Mesenchymal stem cell (in vitro differentiated cells and primary cell): ENCODE results near the gene IYD.

Experiments
- DNase-seq: peaks from one replicate; pipeline ENCODE4 v3.0.0-alpha.2; 2013
- H2AFZ ChIP-seq: one replicate; pipeline ENCODE4 v1.6.1; 2013; ENCODE audit warnings: low read depth, mild to moderate bottlenecking, control low read depth, inconsistent platforms, low read length, moderate library complexity
- H2AK5ac ChIP-seq: 2 replicates; pipeline ENCODE4 v1.6.1; 2013; ENCODE audit warnings: low read length, moderate library complexity, mild to moderate bottlenecking, inconsistent platforms; ENCODE audit not compliant: severe bottlenecking
- H2BK120ac ChIP-seq: one replicate; pipeline ENCODE4 v1.6.1; 2013; ENCODE audit warnings: low read depth, mild to moderate bottlenecking, inconsistent platforms, low read length, moderate library complexity
- H2BK12ac ChIP-seq, 2 experiments: one replicate each; pipeline ENCODE4 v1.6.1; 2013; ENCODE audit warnings: inconsistent platforms in 2 of 2, low read length in 2 of 2, mild to moderate bottlenecking in 2 of 2, moderate library complexity in 2 of 2, control low read depth in 1 of 2
- H2BK15ac ChIP-seq: one replicate; pipeline ENCODE4 v1.6.1; 2013; ENCODE audit warnings: mild to moderate bottlenecking, low read depth, inconsistent platforms; ENCODE audit not compliant: poor library complexity, severe bottlenecking
- H2BK5ac ChIP-seq: 2 replicates; pipeline ENCODE4 v1.6.1; 2013; ENCODE audit warnings: low read depth, mild to moderate bottlenecking, low read length, control low read depth, inconsistent platforms; ENCODE audit not compliant: poor library complexity, severe bottlenecking
- H3K14ac ChIP-seq, 2 experiments: one replicate each; pipeline ENCODE4 v1.6.1; 2013; ENCODE audit warnings: inconsistent platforms in 2 of 2, low read length in 2 of 2, control low read depth in 1 of 2, mild to moderate bottlenecking in 1 of 2, moderate library complexity in 1 of 2
- H3K18ac ChIP-seq, 2 experiments: one replicate each; pipeline ENCODE4 v1.6.1; 2013; ENCODE audit warnings: inconsistent platforms in 2 of 2, low read length in 2 of 2, control low read depth in 1 of 2, low read depth in 1 of 2, mild to moderate bottlenecking in 1 of 2
- H3K23ac ChIP-seq, 2 experiments: one replicate each; pipeline ENCODE4 v1.6.1; 2013; ENCODE audit warnings: inconsistent platforms in 2 of 2, low read length in 2 of 2, mild to moderate bottlenecking in 2 of 2, moderate library complexity in 2 of 2, control low read depth in 1 of 2
- H3K27ac ChIP-seq: 2 replicates; pipeline ENCODE4 v1.5.1; 2013; ENCODE audit warnings: mild to moderate bottlenecking, moderate library complexity, low read length, control low read depth, inconsistent platforms; ENCODE audit not compliant: poor library complexity, severe bottlenecking
- H3K27me3 ChIP-seq, 2 experiments: 2 replicates each; pipeline versions ENCODE4 v1.6.1 to v1.7.0; 2013; ENCODE audit warnings: low read length in 2 of 2, mild to moderate bottlenecking in 2 of 2, moderate library complexity in 2 of 2, control low read depth in 1 of 2, inconsistent platforms in 1 of 2; ENCODE audit not compliant: control insufficient read depth in 1 of 2, insufficient read depth in 1 of 2
- H3K36me3 ChIP-seq, 2 experiments: 2 replicates each; pipeline versions ENCODE4 v1.6.1 to v1.7.0; 2013; ENCODE audit warnings: low read length in 2 of 2, control low read depth in 1 of 2, inconsistent platforms in 1 of 2, low read depth in 1 of 2, mild to moderate bottlenecking in 1 of 2; ENCODE audit not compliant: insufficient read depth in 2 of 2, control insufficient read depth in 1 of 2
- H3K4ac ChIP-seq, 2 experiments: one replicate each; pipeline ENCODE4 v1.6.1; 2013; ENCODE audit warnings: inconsistent platforms in 2 of 2, low read length in 2 of 2, mild to moderate bottlenecking in 2 of 2, moderate library complexity in 2 of 2, control low read depth in 1 of 2, low read depth in 1 of 2
- H3K4me1 ChIP-seq: 2 replicates; pipeline ENCODE4 v1.6.1; 2013; ENCODE audit warnings: low read depth, low read length, control low read depth; ENCODE audit not compliant: control insufficient read depth, insufficient read depth
- H3K4me2 ChIP-seq: 2 replicates; pipeline ENCODE4 v1.6.1; 2013; ENCODE audit warnings: low read length, mild to moderate bottlenecking, inconsistent platforms; ENCODE audit not compliant: poor library complexity, severe bottlenecking
- H3K4me3 ChIP-seq, 2 experiments: 2 replicates each; pipeline versions ENCODE4 v1.5.1 to v1.7.0; 2013; ENCODE audit warnings: low read length in 2 of 2, mild to moderate bottlenecking in 2 of 2, control low read depth in 1 of 2, low read depth in 1 of 2; ENCODE audit not compliant: insufficient read depth in 1 of 2
- H3K79me1 ChIP-seq: replicated peaks from 2 replicates; pipeline ENCODE4 v1.6.1; 2013; ENCODE audit warnings: mild to moderate bottlenecking, control low read depth, low read length, inconsistent platforms; ENCODE audit not compliant: poor library complexity, severe bottlenecking
- H3K9ac ChIP-seq: 2 replicates; pipeline ENCODE4 v1.7.0; 2013; ENCODE audit warnings: mild to moderate bottlenecking, low read length, moderate library complexity
- H3K9me3 ChIP-seq: 2 replicates; pipeline ENCODE4 v1.7.0; 2013; ENCODE audit warnings: mild to moderate bottlenecking, low read length; ENCODE audit not compliant: control insufficient read depth
- H4K8ac ChIP-seq: one replicate; pipeline ENCODE4 v1.6.1; 2013; ENCODE audit warnings: inconsistent platforms, mild to moderate bottlenecking, low read length, moderate library complexity
- H4K91ac ChIP-seq: one replicate; pipeline ENCODE4 v1.6.1; 2013; ENCODE audit warnings: mild to moderate bottlenecking, low read length, inconsistent platforms
- WGBS: methylation state at CpG from one replicate; pipeline ENCODE4 v1.1.7; 2013; ENCODE audit warnings: mixed read lengths; 5-methylcytosine and 5-hydroxymethylcytosine counted together

IYD gene

DNA sequence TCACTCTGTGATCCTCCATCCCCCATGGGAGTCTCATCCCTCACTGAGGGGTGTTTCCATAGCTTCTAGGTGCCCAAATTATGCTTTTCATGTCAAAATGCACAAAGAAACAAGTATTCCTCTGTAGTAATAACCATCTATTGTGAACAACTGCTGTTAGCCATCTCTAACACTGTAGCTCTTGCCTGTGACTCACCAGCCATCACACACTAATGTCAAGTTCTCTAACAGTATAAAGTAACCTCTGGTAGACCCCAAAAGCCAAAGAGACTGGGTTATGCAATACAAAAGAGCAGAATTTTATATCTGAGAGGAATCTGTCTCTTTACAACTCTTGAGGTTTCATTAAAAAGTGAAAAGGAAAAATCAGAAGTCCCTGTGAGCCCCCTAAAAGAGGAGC lies 25.4 kb upstream of the IYD start:
- no peak for DNase-seq
- Histone ChIP-seq H3K18ac (no peak overlapping the region), H3K79me1 (no peaks in the 10 kb centered on the region), H3K23ac (no peak overlapping the region), H4K8ac (no peak overlapping the region), H3K4ac (no peak overlapping the region), H3K27ac (no peak overlapping the region), H2AK5ac (no peak overlapping the region), H3K4me1 (no peaks in the 10 kb centered on the region), H3K36me3 (no peaks in the 10 kb centered on the region), H3K27me3 (peaks cover 0 to 10% of the 10 kb centered on the region in 2 experiments), H3K9ac (no peak overlapping the region), H3K9me3 (no peaks in the 10 kb centered on the region), H2BK5ac (no peak overlapping the region), H2BK120ac (no peak overlapping the region), H4K91ac (no peak overlapping the region), H3K14ac (no peak overlapping the region), H3K4me3 (no peak overlapping the region), H2BK15ac (no peak overlapping the region), H3K4me2 (no peak overlapping the region), H2AFZ (no peak overlapping the region), H2BK12ac (no peak overlapping the region)

DNA sequence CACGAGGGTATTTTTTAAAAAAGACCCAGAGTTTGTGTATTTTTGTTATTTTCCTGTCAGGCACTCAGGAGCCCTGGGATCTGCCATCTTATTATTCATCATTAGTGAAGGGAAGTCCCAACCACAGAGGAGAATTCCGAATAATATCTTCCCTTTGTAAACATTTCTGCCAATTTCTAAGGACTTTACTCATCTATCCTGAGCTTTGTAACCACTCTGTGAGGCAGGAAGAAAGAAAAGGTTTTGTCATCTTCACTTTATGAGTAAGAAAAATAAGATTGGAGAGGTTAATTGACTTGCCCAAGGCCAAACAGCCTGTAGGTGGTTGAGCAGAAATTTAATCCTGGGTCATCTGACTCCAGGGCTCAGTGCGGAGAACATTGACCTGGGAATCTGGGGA lies 23.0 kb upstream of the IYD start:
- Histone ChIP-seq H2BK120ac (no peak overlapping the region), H2BK5ac (no peak overlapping the region), H3K23ac (no peak overlapping the region), H2AK5ac (no peak overlapping the region), H2BK15ac (no peak overlapping the region), H3K4me3 (no peak overlapping the region), H4K8ac (no peak overlapping the region), H3K14ac (no peak overlapping the region), H3K4me2 (no peak overlapping the region), H3K79me1 (no peaks in the 10 kb centered on the region), H3K9me3 (no peaks in the 10 kb centered on the region), H2BK12ac (no peak overlapping the region), H3K4ac (no peak overlapping the region), H3K27ac (no peak overlapping the region), H2AFZ (no peak overlapping the region), H3K4me1 (no peaks in the 10 kb centered on the region), H3K36me3 (no peaks in the 10 kb centered on the region), H3K9ac (no peak overlapping the region), H4K91ac (no peak overlapping the region), H3K18ac (no peak overlapping the region), H3K27me3 (peaks cover 0 to 10% of the 10 kb centered on the region in 2 experiments)
- 85% methylated on average over 1 of the region's 3 CpGs for WGBS
- DNase-seq, result no peak

DNA sequence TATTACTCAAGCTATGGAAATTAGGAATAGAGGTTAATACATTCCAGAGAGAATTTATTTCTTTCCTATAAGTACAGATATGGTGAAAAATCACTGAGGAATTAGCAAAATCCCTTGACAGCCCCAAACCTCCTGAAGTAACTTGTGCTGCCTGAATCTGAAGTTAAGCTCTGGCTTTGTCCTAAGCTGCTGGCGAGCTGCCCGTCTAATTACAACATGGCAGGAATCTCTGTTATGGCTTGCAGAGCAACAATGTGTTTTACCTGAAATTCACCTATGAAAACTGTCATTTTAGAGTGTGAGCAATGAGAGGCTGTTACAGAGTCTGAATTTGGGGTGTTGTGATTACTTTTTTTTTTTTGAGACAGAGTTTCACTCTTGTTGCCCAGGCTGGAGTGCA lies 22.5 kb upstream of the IYD start:
- Histone ChIP-seq H2BK120ac (no peak overlapping the region), H2BK5ac (no peak overlapping the region), H4K8ac (no peak overlapping the region), H3K27me3 (peaks cover 0 to 10% of the 10 kb centered on the region in 2 experiments), H3K4ac (no peak overlapping the region), H3K18ac (no peak overlapping the region), H4K91ac (no peak overlapping the region), H3K36me3 (no peaks in the 10 kb centered on the region), H3K4me3 (no peak overlapping the region), H3K27ac (no peak overlapping the region), H3K4me2 (no peak overlapping the region), H2AK5ac (no peak overlapping the region), H3K9ac (no peak overlapping the region), H3K79me1 (no peaks in the 10 kb centered on the region), H3K14ac (no peak overlapping the region), H2BK15ac (no peak overlapping the region), H3K4me1 (no peaks in the 10 kb centered on the region), H3K23ac (no peak overlapping the region), H2AFZ (no peak overlapping the region), H2BK12ac (no peak overlapping the region), H3K9me3 (no peaks in the 10 kb centered on the region)
- WGBS, result 91% methylated on average over 2 of the region's 2 CpGs
- no peak for DNase-seq

GRCh38 chr6:150347845-150348244 lies 21.0 kb upstream of the IYD start:
- H3K18ac ChIP-seq, result no peak overlapping the region
- H3K4me3 ChIP-seq, result no peak overlapping the region
- no peak overlapping the region for H2BK120ac ChIP-seq
- no peak overlapping the region for H3K27ac ChIP-seq
- H2BK15ac ChIP-seq, result no peak overlapping the region
- no peak overlapping the region for H4K8ac ChIP-seq
- H3K36me3 ChIP-seq, result no peaks in the 10 kb centered on the region
- no peak overlapping the region for H4K91ac ChIP-seq
- H3K79me1 ChIP-seq, result no peaks in the 10 kb centered on the region
- 94% methylated on average over 5 of the region's 5 CpGs for WGBS
- peaks cover 5% of the 10 kb centered on the region for H3K4me1 ChIP-seq
- H3K14ac ChIP-seq, result no peak overlapping the region
- H3K9ac ChIP-seq, result no peak overlapping the region
- no peak overlapping the region for H2AK5ac ChIP-seq
- no peak overlapping the region for H3K23ac ChIP-seq
- H2AFZ ChIP-seq, result no peak overlapping the region
- H3K4me2 ChIP-seq, result no peak overlapping the region
- no peaks in the 10 kb centered on the region for H3K9me3 ChIP-seq
- DNase-seq, result no peak
- peaks cover 0 to 10% of the 10 kb centered on the region in 2 experiments for H3K27me3 ChIP-seq
- no peak overlapping the region for H2BK12ac ChIP-seq
- H3K4ac ChIP-seq, result no peak overlapping the region
- no peak overlapping the region for H2BK5ac ChIP-seq
